ENCODE results near the gene DMRTA2. TPM values are rescaled to one million over a fixed set of nuclear protein-coding genes. Genes with fewer than 3 reads are reported as not detected.

DMRTA2 gene
- total and polyA plus RNA-seq, 2 donors (not counting 1 experiment from before 2014, with no cell fraction given), result not detected

DNA sequence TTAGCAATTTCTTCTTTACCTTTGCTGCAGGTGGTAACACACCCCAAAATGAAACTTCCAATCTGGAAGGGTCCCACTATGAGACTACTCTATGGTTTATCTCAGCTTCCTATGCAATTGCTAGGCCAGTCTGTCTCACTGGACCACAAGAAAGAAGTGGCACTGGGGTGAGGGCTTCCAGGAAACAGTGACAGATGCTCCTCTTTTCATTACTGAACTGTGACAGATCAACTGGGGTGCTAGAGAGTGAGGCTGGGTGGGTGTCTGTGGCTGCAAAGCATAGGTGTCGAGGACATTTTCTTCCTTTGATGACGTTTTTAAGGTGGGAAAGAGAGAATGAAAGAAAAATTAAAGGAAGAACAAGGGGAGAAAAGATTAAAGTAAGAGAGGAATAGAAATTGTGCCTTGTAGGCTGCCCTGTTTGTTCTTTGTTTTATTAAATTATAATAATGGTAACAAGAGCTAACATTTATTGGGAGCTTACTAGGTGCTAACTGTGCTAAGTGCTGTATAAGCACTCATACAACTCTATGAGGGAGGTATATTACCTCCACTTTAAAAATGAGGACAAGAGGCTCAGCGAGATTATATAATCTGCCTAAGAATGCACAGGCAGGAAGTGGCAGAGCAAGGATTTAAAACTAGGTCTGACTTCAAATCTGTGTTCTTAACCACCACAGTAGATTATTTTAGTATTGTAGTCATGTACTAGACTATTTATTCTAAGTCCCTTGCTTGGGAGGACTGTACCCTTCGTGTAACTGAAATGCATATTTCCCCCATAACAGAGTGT, 27.8 kb upstream of the DMRTA2 start:
- no peaks in the 10 kb centered on the region for H3K79me2 ChIP-seq (ENCODE audit: control insufficient read depth, insufficient read depth, low read length)

More for the DNA sequence above, 27.8 kb upstream of the DMRTA2 start:
- no peak overlapping the region for H3K4me3 Mint-ChIP-seq
- Histone ChIP-seq H3K36me3 (replicated peaks in 1 of 2; ENCODE audit: control extremely low read depth in 1 of 2, control insufficient read depth in 1 of 2, extremely low read depth in 1 of 2, insufficient read depth in 2 of 2, low read length in 1 of 2) (no peaks in the 10 kb centered on the region), H3K27me3 (replicated peaks in 1 of 4; ENCODE audit: control extremely low read depth in 1 of 4, control insufficient read depth in 3 of 4, insufficient read depth in 4 of 4, low read length in 3 of 4) (no peaks in the 10 kb centered on the region), H3K27ac (ENCODE audit: low read length in 2 of 2) (no peak overlapping the region), H3K4me2 (replicated peaks; ENCODE audit: low read depth, low read length, poor library complexity, severe bottlenecking) (no peak overlapping the region), H4K20me1 (ENCODE audit: control insufficient read depth, insufficient read depth, low read length, poor library complexity, severe bottlenecking) (no peaks in the 10 kb centered on the region), H2AFZ (ENCODE audit: insufficient read depth, low read depth, low read length, poor library complexity, severe bottlenecking) (no peak overlapping the region), H3K4me3 (ENCODE audit: control extremely low read depth in 1 of 5, extremely low read depth in 1 of 5, insufficient read depth in 1 of 5, low read depth in 2 of 5, low read length in 4 of 5) (no peak overlapping the region), H3K9ac (ENCODE audit: low read length) (no peak overlapping the region), H3K4me1 (ENCODE audit: control insufficient read depth in 2 of 2, insufficient read depth in 2 of 2, low read length in 2 of 2) (no peaks in the 10 kb centered on the region), H3K9me3 (ENCODE audit: control extremely low read depth in 1 of 3, control insufficient read depth in 2 of 3, insufficient read depth in 1 of 3, low read length in 2 of 3) (no peaks in the 10 kb centered on the region)
- H3K9me3 Mint-ChIP-seq (ENCODE audit: insufficient read depth), result no peaks in the 10 kb centered on the region
- ChIA-PET POLR2A (no interaction called here), CTCF (no interaction called here)
- no peaks in the 10 kb centered on the region for H3K4me1 Mint-ChIP-seq
- H3K27me3 Mint-ChIP-seq, result no peaks in the 10 kb centered on the region
- WGBS (ENCODE audit: insufficient coverage), result 30% methylated on average over 2 of the region's 4 CpGs
- DNase-seq (no peak), ATAC-seq (ENCODE audit: low read depth) (no peak)
- H3K27ac Mint-ChIP-seq, result no peak overlapping the region
- TF ChIP-seq EZH2 (IDR thresholded peaks at IDR 0.05; ENCODE audit: borderline replicate concordance, insufficient read depth, low read depth, low read length, poor library complexity, severe bottlenecking), result no peak
- TF ChIP-seq CTCF (IDR thresholded peaks at IDR 0.05), result no peak
- intact Hi-C loops (cut with micrococcal nuclease), result no loop called here

All from B cell (primary cell).